Central memory CD8-positive, alpha-beta T cell (primary cell): ENCODE measurements around the gene STIMATE.

Source experiments
- ATAC-seq: fragments of 150-1000 bp; cut with Tn5 transposase; replicated peaks from 2 replicates; pipeline ENCODE4 v1.10.0; 2022; ENCODE audit warnings: mild to moderate bottlenecking, moderate FRiP score, moderate number of reproducible peaks; ENCODE audit not compliant: poor library complexity, severe bottlenecking; ENCODE audit errors: extremely low read depth
- DNase-seq, 2 donors: peaks; one replicate each; pipeline ENCODE4 v3.0.0; 2021; ENCODE audit warnings: low spot score in 2 of 2
- H3K27ac Mint-ChIP-seq: one replicate; pipeline ENCODE4 v1.8.0; 2022; ENCODE audit warnings: low read depth, mild to moderate bottlenecking, moderate library complexity, mixed read lengths
- H3K27me3 Mint-ChIP-seq: one replicate; pipeline ENCODE4 v1.8.0; 2022; ENCODE audit warnings: mixed read lengths
- H3K36me3 Mint-ChIP-seq: one replicate; pipeline ENCODE4 v1.8.0; 2022; ENCODE audit warnings: mild to moderate bottlenecking, moderate library complexity, mixed read lengths; ENCODE audit not compliant: insufficient read depth
- H3K4me1 Mint-ChIP-seq: one replicate; pipeline ENCODE4 v1.8.0; 2022; ENCODE audit warnings: mixed read lengths
- H3K4me3 Mint-ChIP-seq: one replicate; pipeline ENCODE4 v1.8.0; 2022; ENCODE audit warnings: mild to moderate bottlenecking, moderate library complexity, mixed read lengths
- H3K9me3 Mint-ChIP-seq: one replicate; pipeline ENCODE4 v1.8.0; 2022; ENCODE audit warnings: mixed read lengths

The STIMATE gene

GRCh38 chr3:52816654-52817053 lies 80.7 kb downstream of the STIMATE start:
- Mint-ChIP-seq H3K36me3 (no peaks in the 10 kb centered on the region), H3K27me3 (no peaks in the 10 kb centered on the region), H3K27ac (no peak overlapping the region), H3K4me1 (no peaks in the 10 kb centered on the region), H3K9me3 (no peaks in the 10 kb centered on the region), H3K4me3 (no peak overlapping the region)
- no peak for ATAC-seq
- DNase-seq = no peak

GRCh38 chr3:52816199-52816598 lies 81.1 kb downstream of the STIMATE start:
- H3K4me3 Mint-ChIP-seq = no peak overlapping the region
- H3K9me3 Mint-ChIP-seq = no peaks in the 10 kb centered on the region
- H3K36me3 Mint-ChIP-seq = no peaks in the 10 kb centered on the region
- no peak overlapping the region for H3K27ac Mint-ChIP-seq
- ATAC-seq (no peak), DNase-seq (no peak)
- H3K27me3 Mint-ChIP-seq = no peaks in the 10 kb centered on the region
- H3K4me1 Mint-ChIP-seq = no peaks in the 10 kb centered on the region

- no peaks in the 10 kb centered on the region for H3K27me3 Mint-ChIP-seq
- no peak overlapping the region for H3K4me3 Mint-ChIP-seq
- H3K27ac Mint-ChIP-seq = no peak overlapping the region
- ATAC-seq = no peak
- no peaks in the 10 kb centered on the region for H3K4me1 Mint-ChIP-seq
- H3K9me3 Mint-ChIP-seq = no peaks in the 10 kb centered on the region
- no peak for DNase-seq
- no peaks in the 10 kb centered on the region for H3K36me3 Mint-ChIP-seq
Observed at GRCh38 chr3:52813810-52814209, 83.5 kb downstream of the STIMATE start.

- Mint-ChIP-seq H3K4me1 (no peaks in the 10 kb centered on the region), H3K27ac (no peak overlapping the region), H3K4me3 (no peak overlapping the region), H3K9me3 (no peaks in the 10 kb centered on the region), H3K27me3 (no peaks in the 10 kb centered on the region), H3K36me3 (no peaks in the 10 kb centered on the region)
- ATAC-seq (no peak), DNase-seq (no peak)
Observed at GRCh38 chr3:52811452-52812011, 85.8 kb downstream of the STIMATE start.

GRCh38 chr3:52810923-52811322 lies 86.4 kb downstream of the STIMATE start:
- ATAC-seq (no peak), DNase-seq (no peak)
- no peaks in the 10 kb centered on the region for H3K4me1 Mint-ChIP-seq
- no peaks in the 10 kb centered on the region for H3K36me3 Mint-ChIP-seq
- H3K27me3 Mint-ChIP-seq = no peaks in the 10 kb centered on the region
- H3K27ac Mint-ChIP-seq = no peak overlapping the region
- H3K9me3 Mint-ChIP-seq = no peaks in the 10 kb centered on the region
- no peak overlapping the region for H3K4me3 Mint-ChIP-seq

- H3K4me1 Mint-ChIP-seq = no peaks in the 10 kb centered on the region
- H3K9me3 Mint-ChIP-seq = no peaks in the 10 kb centered on the region
- H3K27ac Mint-ChIP-seq = no peak overlapping the region
- ATAC-seq = no peak
- no peak overlapping the region for H3K4me3 Mint-ChIP-seq
- no peaks in the 10 kb centered on the region for H3K27me3 Mint-ChIP-seq
- H3K36me3 Mint-ChIP-seq = no peaks in the 10 kb centered on the region
- DNase-seq = no peak
Observed at GRCh38 chr3:52809662-52810377, 87.5 kb downstream of the STIMATE start.

- no peak overlapping the region for H3K27ac Mint-ChIP-seq
- H3K9me3 Mint-ChIP-seq = no peaks in the 10 kb centered on the region
- H3K4me3 Mint-ChIP-seq = no peak overlapping the region
- no peak for ATAC-seq
- H3K4me1 Mint-ChIP-seq = no peaks in the 10 kb centered on the region
- no peaks in the 10 kb centered on the region for H3K36me3 Mint-ChIP-seq
- no peak for DNase-seq
- H3K27me3 Mint-ChIP-seq = no peaks in the 10 kb centered on the region
Observed at GRCh38 chr3:52809149-52809548, 88.2 kb downstream of the STIMATE start.

GRCh38 chr3:52805270-52806039 lies 91.9 kb downstream of the STIMATE start:
- ATAC-seq = no peak
- no peaks in the 10 kb centered on the region for H3K36me3 Mint-ChIP-seq
- H3K9me3 Mint-ChIP-seq = no peaks in the 10 kb centered on the region
- no peak overlapping the region for H3K4me3 Mint-ChIP-seq
- H3K4me1 Mint-ChIP-seq = no peaks in the 10 kb centered on the region
- H3K27me3 Mint-ChIP-seq = no peaks in the 10 kb centered on the region
- no peak overlapping the region for H3K27ac Mint-ChIP-seq
- DNase-seq = no peak

GRCh38 chr3:52801839-52802238 lies 95.5 kb downstream of the STIMATE start:
- Mint-ChIP-seq H3K27ac (no peak overlapping the region), H3K9me3 (no peaks in the 10 kb centered on the region), H3K27me3 (no peaks in the 10 kb centered on the region), H3K4me3 (no peak overlapping the region), H3K4me1 (peaks cover 5% of the 10 kb centered on the region), H3K36me3 (peaks cover 2% of the 10 kb centered on the region)
- DNase-seq = no peak
- no peak for ATAC-seq

GRCh38 chr3:52800079-52800478 lies 97.3 kb downstream of the STIMATE start:
- ATAC-seq (no peak), DNase-seq (no peak)
- peaks cover 5% of the 10 kb centered on the region for H3K4me1 Mint-ChIP-seq
- no peak overlapping the region for H3K4me3 Mint-ChIP-seq
- H3K27me3 Mint-ChIP-seq = no peaks in the 10 kb centered on the region
- H3K9me3 Mint-ChIP-seq = no peaks in the 10 kb centered on the region
- H3K27ac Mint-ChIP-seq = no peak overlapping the region
- peaks cover 2% of the 10 kb centered on the region for H3K36me3 Mint-ChIP-seq

- no peak for DNase-seq
- Mint-ChIP-seq H3K4me1 (peaks cover 5% of the 10 kb centered on the region), H3K27ac (no peak overlapping the region), H3K4me3 (no peak overlapping the region), H3K9me3 (no peaks in the 10 kb centered on the region), H3K36me3 (peaks cover 2% of the 10 kb centered on the region), H3K27me3 (no peaks in the 10 kb centered on the region)
- ATAC-seq = no peak
Observed at GRCh38 chr3:52798978-52799476, 98.3 kb downstream of the STIMATE start.

GRCh38 chr3:52798376-52798977 lies 98.9 kb downstream of the STIMATE start:
- peaks cover 2% of the 10 kb centered on the region for H3K36me3 Mint-ChIP-seq
- DNase-seq (no peak), ATAC-seq (no peak)
- no peaks in the 10 kb centered on the region for H3K27me3 Mint-ChIP-seq
- peaks cover 5% of the 10 kb centered on the region for H3K4me1 Mint-ChIP-seq
- H3K9me3 Mint-ChIP-seq = no peaks in the 10 kb centered on the region
- no peak overlapping the region for H3K4me3 Mint-ChIP-seq
- no peak overlapping the region for H3K27ac Mint-ChIP-seq
